GM12891 (cell line): Measurements from ENCODE around the gene GLS.
A peak's percentile ranks its signal among the peaks of the same experiment; 100 is the strongest.

Experiments
- POLR2A ChIP-seq: IDR thresholded peaks from 2 replicates; pipeline ENCODE4 v1.6.1; 2011; ENCODE audit warnings: low read depth, low read length, control low read depth
- POLR2AphosphoS5 ChIP-seq: IDR thresholded peaks from 2 replicates; pipeline ENCODE4 v1.6.1; 2011; ENCODE audit warnings: low read depth, low read length, control low read depth
- SPI1 ChIP-seq: IDR thresholded peaks from 2 replicates; pipeline ENCODE4 v1.6.1; 2011; ENCODE audit warnings: low read depth, low read length, control low read depth
- TAF1 ChIP-seq: IDR thresholded peaks from 2 replicates; pipeline ENCODE4 v1.6.1; 2011; ENCODE audit warnings: low read depth, low read length, control low read depth

GRCh38 chr2:190976521-190976920 is 95.9 kb downstream of the GLS start:
- TF ChIP-seq POLR2AphosphoS5 (peak; percentile 68), POLR2A (peak; percentile 65), TAF1 (no peak), SPI1 (no peak)
